Testis (tissue), 2 donors: ENCODE results near the gene CACNG8.

Source experiments
- POLR2A ChIP-seq: fragments of 450-650 bp; IDR thresholded peaks from one replicate; pipeline ENCODE4 v1.6.1; 2017; ENCODE audit warnings: antibody characterized with exemption, mild to moderate bottlenecking, moderate library complexity
- TF ChIP-seq, protein P1 (sequence below), 3 experiments: fragments of 450-650 bp in 2 of 3; fragments of 200-600 bp in 1 of 3; sonication (generic) in 1 of 3; IDR thresholded peaks; one replicate each; pipeline ENCODE4 v1.5.1; 2016 to 2019; ENCODE audit warnings: antibody characterized with exemption in 3 of 3, mild to moderate bottlenecking in 2 of 3, moderate library complexity in 1 of 3

GRCh38 chr19:54030895-54031586 lies 68.3 kb downstream of the CACNG8 start:
- TF ChIP-seq, protein P1, sequence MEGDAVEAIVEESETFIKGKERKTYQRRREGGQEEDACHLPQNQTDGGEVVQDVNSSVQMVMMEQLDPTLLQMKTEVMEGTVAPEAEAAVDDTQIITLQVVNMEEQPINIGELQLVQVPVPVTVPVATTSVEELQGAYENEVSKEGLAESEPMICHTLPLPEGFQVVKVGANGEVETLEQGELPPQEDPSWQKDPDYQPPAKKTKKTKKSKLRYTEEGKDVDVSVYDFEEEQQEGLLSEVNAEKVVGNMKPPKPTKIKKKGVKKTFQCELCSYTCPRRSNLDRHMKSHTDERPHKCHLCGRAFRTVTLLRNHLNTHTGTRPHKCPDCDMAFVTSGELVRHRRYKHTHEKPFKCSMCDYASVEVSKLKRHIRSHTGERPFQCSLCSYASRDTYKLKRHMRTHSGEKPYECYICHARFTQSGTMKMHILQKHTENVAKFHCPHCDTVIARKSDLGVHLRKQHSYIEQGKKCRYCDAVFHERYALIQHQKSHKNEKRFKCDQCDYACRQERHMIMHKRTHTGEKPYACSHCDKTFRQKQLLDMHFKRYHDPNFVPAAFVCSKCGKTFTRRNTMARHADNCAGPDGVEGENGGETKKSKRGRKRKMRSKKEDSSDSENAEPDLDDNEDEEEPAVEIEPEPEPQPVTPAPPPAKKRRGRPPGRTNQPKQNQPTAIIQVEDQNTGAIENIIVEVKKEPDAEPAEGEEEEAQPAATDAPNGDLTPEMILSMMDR (IDR thresholded peaks at IDR 0.05) = peak in 1 of 3 experiments; percentile 26
- TF ChIP-seq POLR2A = no peak
